GM18907 (cell line): ENCODE measurements around the gene S1PR4.
A peak's percentile ranks its signal among the peaks of the same experiment; 100 is the strongest.

Source experiments
- ATAC-seq: cut with Tn5 transposase; IDR thresholded peaks from one replicate; pipeline ENCODE4 v1.9.1; 2021; ENCODE audit warnings: mild to moderate bottlenecking, moderate library complexity; ENCODE audit not compliant: unreplicated experiment

The S1PR4 gene

GRCh38 chr19:3178377-3178972, at the start of gene S1PR4:
Gene S1PR4, plus strand, starts transcription at chr19:3178769. Its CDS starts 24 bp downstream, at chr19:3178793.
- ATAC-seq, result no peak

GRCh38 chr19:3129112-3129511, 49.5 kb upstream of the S1PR4 start:
- no peak for ATAC-seq

GRCh38 chr19:3131168-3131567, 47.4 kb upstream of the S1PR4 start:
- no peak for ATAC-seq

GRCh38 chr19:3132971-3133792, 45.4 kb upstream of the S1PR4 start:
- ATAC-seq, result peak; percentile 68

GRCh38 chr19:3133793-3134116, 44.8 kb upstream of the S1PR4 start:
- ATAC-seq, result no peak

- ATAC-seq, result peak; percentile 35
These were observed 42.4 kb upstream of the S1PR4 start, which contains the start of gene GNA15 for GRCh38 chr19:3135961-3136683. Gene GNA15, plus strand, starts transcription at chr19:3136033. Its CDS starts 418 bp downstream, at chr19:3136451.

- no peak for ATAC-seq
These were observed 41.9 kb upstream of the S1PR4 start for GRCh38 chr19:3136684-3137055.

GRCh38 chr19:3137119-3137518, 41.5 kb upstream of the S1PR4 start:
- ATAC-seq, result no peak

- no peak for ATAC-seq
These were observed 40.3 kb upstream of the S1PR4 start for GRCh38 chr19:3138268-3138667.

- no peak for ATAC-seq
These were observed 37.9 kb upstream of the S1PR4 start for GRCh38 chr19:3140667-3141038.

GRCh38 chr19:3142292-3142670, 36.3 kb upstream of the S1PR4 start:
- ATAC-seq, result no peak

- ATAC-seq, result no peak
These were observed 35.7 kb upstream of the S1PR4 start for GRCh38 chr19:3142781-3143337.

GRCh38 chr19:3145909-3146676, 32.5 kb upstream of the S1PR4 start:
- ATAC-seq, result no peak

GRCh38 chr19:3146677-3147100, 31.9 kb upstream of the S1PR4 start:
- no peak for ATAC-seq

GRCh38 chr19:3148503-3148902, 30.1 kb upstream of the S1PR4 start:
- ATAC-seq, result no peak

- ATAC-seq, result no peak
These were observed 29.5 kb upstream of the S1PR4 start for GRCh38 chr19:3149089-3149488.

GRCh38 chr19:3149526-3150505, 28.8 kb upstream of the S1PR4 start:
- ATAC-seq, result no peak

- ATAC-seq, result no peak
These were observed 27.7 kb upstream of the S1PR4 start for GRCh38 chr19:3150739-3151329.
